HepG2 (cell line): ENCODE results near the gene CCDC82. TPM values are rescaled to one million over a fixed set of nuclear protein-coding genes. Genes with fewer than 3 reads are reported as not detected.

Source experiments
- ATF7 ChIP-seq, 2 experiments: fragments of 450-650 bp in 1 of 2; sonication (generic) in 1 of 2; formaldehyde crosslinking in 1 of 2; IDR thresholded peaks; 2 replicates each; pipeline versions ENCODE4 v1.4.0 to v1.6.1; 2016 to 2020; ENCODE audit warnings: antibody characterized with exemption in 1 of 2, mild to moderate bottlenecking in 1 of 2, missing genetic modification reagents in 1 of 2
- YEATS2 ChIP-seq: sonication (generic); formaldehyde crosslinking; IDR thresholded peaks from 2 replicates; pipeline ENCODE4 v1.4.0; 2020; ENCODE audit warnings: missing genetic modification reagents, borderline replicate concordance
- YY1 ChIP-seq: IDR thresholded peaks from 2 replicates; pipeline ENCODE4 v1.6.1; 2011; ENCODE audit warnings: low read length, low read depth, moderate library complexity, mild to moderate bottlenecking; ENCODE audit not compliant: insufficient read depth, insufficient replicate concordance
- ZNF547 ChIP-seq: sonication (generic); formaldehyde crosslinking; IDR thresholded peaks from 2 replicates; pipeline ENCODE4 v1.5.1; 2020; ENCODE audit warnings: mild to moderate bottlenecking, missing genetic modification reagents
- ZNF891 ChIP-seq: sonication (generic); formaldehyde crosslinking; IDR thresholded peaks from 2 replicates; pipeline ENCODE4 v1.5.0; 2020; ENCODE audit warnings: mild to moderate bottlenecking, missing genetic modification reagents
- polyA plus RNA-seq, 8 experiments: library from polyadenylated mRNA; depleted of rRNA in 3 of 8; stranded (reverse) in 7 of 8; unstranded in 1 of 8; fragments of >200 nt; fragmentation: Illumina TruSeq in 4 of 8; extraction: Trizol in 4 of 8; gene quantifications; 2 replicates each; pipeline versions ENCODE4 v1.2.1 to v1.2.3, GENCODE V29; 2011 to 2016; ENCODE audit warnings: low read depth in 4 of 8, missing spikeins in 1 of 8, mixed read lengths in 1 of 8; ENCODE audit not compliant: insufficient read depth in 1 of 8
- total RNA-seq, 5 experiments: library from RNA; depleted of rRNA; stranded (reverse); fragments of >200 nt; fragmentation: Illumina TruSeq; extraction: Trizol; gene quantifications; 2 replicates each; pipeline ENCODE4 v1.2.3, GENCODE V29; 2016; ENCODE audit warnings: low read depth in 1 of 5
- TF ChIP-seq, protein P1 (sequence below): sonication (generic); formaldehyde crosslinking; IDR thresholded peaks from 2 replicates; pipeline ENCODE4 v1.8.0; 2022; ENCODE audit warnings: mild to moderate bottlenecking, missing genetic modification reagents
- TF ChIP-seq, protein P2 (sequence below): sonication (generic); formaldehyde crosslinking; IDR thresholded peaks from 2 replicates; pipeline ENCODE4 v1.8.1; 2023; ENCODE audit warnings: mild to moderate bottlenecking, missing genetic modification reagents
- TF ChIP-seq, protein P3 (sequence below): sonication (generic); formaldehyde crosslinking; IDR thresholded peaks from 2 replicates; pipeline ENCODE4 v1.9.0; 2021; ENCODE audit warnings: missing genetic modification reagents, borderline replicate concordance
- TF ChIP-seq, protein P4 (sequence below): sonication (generic); formaldehyde crosslinking; IDR thresholded peaks from 2 replicates; pipeline ENCODE4 v1.5.0; 2020; ENCODE audit warnings: missing genetic modification reagents, mild to moderate bottlenecking, borderline replicate concordance
- TF ChIP-seq, protein P5 (sequence below): sonication (generic); formaldehyde crosslinking; IDR thresholded peaks from 2 replicates; pipeline ENCODE4 v1.9.0; 2021; ENCODE audit warnings: missing genetic modification reagents, borderline replicate concordance
- TF ChIP-seq, protein P6 (sequence below), 2 experiments: IDR thresholded peaks; 2 replicates each; pipeline ENCODE4 v1.6.1; 2011 to 2012; ENCODE audit warnings: low read length in 2 of 2, borderline replicate concordance in 1 of 2, low read depth in 1 of 2, mild to moderate bottlenecking in 1 of 2, moderate library complexity in 1 of 2
- TF ChIP-seq, protein P7 (sequence below): sonication (generic); formaldehyde crosslinking; IDR thresholded peaks from 2 replicates; pipeline ENCODE4 v1.4.0; 2020; ENCODE audit warnings: missing genetic modification reagents, borderline replicate concordance

Gene CCDC82
- total and polyA plus RNA-seq, 2 of the 13 experiments (the other 11 are each of a cell fraction or from before 2014, with no cell fraction given) = 19.7 to 25.7 TPM

DNA sequence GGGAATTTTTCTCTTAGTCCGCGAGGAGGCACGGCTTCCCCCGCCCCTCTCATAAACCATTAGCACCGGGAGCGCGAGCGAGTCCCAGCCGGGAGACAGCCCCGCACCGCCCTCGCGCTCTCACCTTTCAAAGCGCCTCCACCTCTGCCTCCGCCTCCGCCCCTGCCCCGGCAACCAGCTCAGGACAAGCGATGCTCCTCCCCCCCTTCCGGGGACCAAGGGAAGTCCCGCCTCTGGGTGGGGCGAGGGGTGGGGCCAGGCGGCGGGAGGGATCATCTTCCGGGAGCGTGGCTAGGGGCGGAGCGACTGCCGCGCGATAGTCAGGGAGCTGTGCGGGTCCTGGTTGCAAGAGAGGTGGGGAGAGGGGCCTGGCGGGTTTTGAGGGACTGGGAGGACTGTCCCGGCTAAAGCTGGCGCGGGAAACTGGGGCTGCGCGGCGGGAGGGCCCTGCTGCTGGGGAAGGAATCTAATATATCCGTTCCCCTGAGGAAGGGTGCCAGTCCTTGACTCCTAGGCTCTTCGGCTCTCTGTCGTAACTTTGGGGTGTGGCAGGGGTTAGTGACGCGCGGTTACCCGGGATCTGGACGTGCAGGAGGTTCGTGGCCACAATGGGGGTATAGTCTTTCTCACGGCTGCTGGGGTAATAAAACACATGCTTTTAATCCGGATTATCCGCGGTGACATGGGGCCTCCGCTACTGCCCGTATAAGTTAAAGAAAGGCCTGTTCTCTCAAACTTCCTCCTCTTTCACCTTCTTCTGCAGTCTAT, at the start of gene CCDC82, which contains the start of gene JRKL (continued):
- TF ChIP-seq, protein P1, sequence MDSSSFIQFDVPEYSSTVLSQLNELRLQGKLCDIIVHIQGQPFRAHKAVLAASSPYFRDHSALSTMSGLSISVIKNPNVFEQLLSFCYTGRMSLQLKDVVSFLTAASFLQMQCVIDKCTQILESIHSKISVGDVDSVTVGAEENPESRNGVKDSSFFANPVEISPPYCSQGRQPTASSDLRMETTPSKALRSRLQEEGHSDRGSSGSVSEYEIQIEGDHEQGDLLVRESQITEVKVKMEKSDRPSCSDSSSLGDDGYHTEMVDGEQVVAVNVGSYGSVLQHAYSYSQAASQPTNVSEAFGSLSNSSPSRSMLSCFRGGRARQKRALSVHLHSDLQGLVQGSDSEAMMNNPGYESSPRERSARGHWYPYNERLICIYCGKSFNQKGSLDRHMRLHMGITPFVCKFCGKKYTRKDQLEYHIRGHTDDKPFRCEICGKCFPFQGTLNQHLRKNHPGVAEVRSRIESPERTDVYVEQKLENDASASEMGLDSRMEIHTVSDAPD (CRISPR knock-in tag) = no peak
- TF ChIP-seq, protein P2, sequence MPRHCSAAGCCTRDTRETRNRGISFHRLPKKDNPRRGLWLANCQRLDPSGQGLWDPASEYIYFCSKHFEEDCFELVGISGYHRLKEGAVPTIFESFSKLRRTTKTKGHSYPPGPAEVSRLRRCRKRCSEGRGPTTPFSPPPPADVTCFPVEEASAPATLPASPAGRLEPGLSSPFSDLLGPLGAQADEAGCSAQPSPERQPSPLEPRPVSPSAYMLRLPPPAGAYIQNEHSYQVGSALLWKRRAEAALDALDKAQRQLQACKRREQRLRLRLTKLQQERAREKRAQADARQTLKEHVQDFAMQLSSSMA = no peak; the same call in 1 of the 2 replicates
- TF ChIP-seq YY1 (peak; percentile 43), YEATS2 (peak; percentile 74; the same call in 1 of the 2 replicates), ZNF891 (CRISPR knock-in tag) (peak; percentile 42; the same call in 1 of the 2 replicates), ATF7 (IDR thresholded peaks at IDR 0.05) (no peak), ATF7 (CRISPR knock-in tag; IDR thresholded peaks at IDR 0.05) (peak; percentile 41; the same call in 1 of the 2 replicates), ZNF547 (CRISPR knock-in tag) (peak; percentile 51)
- TF ChIP-seq, protein P3, sequence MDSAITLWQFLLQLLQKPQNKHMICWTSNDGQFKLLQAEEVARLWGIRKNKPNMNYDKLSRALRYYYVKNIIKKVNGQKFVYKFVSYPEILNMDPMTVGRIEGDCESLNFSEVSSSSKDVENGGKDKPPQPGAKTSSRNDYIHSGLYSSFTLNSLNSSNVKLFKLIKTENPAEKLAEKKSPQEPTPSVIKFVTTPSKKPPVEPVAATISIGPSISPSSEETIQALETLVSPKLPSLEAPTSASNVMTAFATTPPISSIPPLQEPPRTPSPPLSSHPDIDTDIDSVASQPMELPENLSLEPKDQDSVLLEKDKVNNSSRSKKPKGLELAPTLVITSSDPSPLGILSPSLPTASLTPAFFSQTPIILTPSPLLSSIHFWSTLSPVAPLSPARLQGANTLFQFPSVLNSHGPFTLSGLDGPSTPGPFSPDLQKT (CRISPR knock-in tag) = no peak
- TF ChIP-seq, protein P4, sequence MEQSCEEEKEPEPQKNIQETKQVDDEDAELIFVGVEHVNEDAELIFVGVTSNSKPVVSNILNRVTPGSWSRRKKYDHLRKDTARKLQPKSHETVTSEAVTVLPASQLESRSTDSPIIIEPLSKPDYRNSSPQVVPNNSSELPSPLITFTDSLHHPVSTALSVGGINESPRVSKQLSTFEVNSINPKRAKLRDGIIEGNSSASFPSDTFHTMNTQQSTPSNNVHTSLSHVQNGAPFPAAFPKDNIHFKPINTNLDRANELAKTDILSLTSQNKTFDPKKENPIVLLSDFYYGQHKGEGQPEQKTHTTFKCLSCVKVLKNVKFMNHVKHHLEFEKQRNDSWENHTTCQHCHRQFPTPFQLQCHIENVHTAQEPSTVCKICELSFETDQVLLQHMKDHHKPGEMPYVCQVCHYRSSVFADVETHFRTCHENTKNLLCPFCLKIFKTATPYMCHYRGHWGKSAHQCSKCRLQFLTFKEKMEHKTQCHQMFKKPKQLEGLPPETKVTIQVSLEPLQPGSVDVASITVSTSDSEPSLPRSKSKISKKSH (CRISPR knock-in tag) = peak; percentile 54; the same call in 1 of the 2 replicates
- TF ChIP-seq, protein P5, sequence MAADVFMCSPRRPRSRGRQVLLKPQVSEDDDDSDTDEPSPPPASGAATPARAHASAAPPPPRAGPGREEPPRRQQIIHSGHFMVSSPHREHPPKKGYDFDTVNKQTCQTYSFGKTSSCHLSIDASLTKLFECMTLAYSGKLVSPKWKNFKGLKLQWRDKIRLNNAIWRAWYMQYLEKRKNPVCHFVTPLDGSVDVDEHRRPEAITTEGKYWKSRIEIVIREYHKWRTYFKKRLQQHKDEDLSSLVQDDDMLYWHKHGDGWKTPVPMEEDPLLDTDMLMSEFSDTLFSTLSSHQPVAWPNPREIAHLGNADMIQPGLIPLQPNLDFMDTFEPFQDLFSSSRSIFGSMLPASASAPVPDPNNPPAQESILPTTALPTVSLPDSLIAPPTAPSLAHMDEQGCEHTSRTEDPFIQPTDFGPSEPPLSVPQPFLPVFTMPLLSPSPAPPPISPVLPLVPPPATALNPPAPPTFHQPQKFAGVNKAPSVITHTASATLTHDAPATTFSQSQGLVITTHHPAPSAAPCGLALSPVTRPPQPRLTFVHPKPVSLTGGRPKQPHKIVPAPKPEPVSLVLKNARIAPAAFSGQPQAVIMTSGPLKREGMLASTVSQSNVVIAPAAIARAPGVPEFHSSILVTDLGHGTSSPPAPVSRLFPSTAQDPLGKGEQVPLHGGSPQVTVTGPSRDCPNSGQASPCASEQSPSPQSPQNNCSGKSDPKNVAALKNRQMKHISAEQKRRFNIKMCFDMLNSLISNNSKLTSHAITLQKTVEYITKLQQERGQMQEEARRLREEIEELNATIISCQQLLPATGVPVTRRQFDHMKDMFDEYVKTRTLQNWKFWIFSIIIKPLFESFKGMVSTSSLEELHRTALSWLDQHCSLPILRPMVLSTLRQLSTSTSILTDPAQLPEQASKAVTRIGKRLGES (CRISPR knock-in tag) = 0 out of 2 replicates have a peak, but pooled peaks have one; percentile 56
- TF ChIP-seq, protein P6, sequence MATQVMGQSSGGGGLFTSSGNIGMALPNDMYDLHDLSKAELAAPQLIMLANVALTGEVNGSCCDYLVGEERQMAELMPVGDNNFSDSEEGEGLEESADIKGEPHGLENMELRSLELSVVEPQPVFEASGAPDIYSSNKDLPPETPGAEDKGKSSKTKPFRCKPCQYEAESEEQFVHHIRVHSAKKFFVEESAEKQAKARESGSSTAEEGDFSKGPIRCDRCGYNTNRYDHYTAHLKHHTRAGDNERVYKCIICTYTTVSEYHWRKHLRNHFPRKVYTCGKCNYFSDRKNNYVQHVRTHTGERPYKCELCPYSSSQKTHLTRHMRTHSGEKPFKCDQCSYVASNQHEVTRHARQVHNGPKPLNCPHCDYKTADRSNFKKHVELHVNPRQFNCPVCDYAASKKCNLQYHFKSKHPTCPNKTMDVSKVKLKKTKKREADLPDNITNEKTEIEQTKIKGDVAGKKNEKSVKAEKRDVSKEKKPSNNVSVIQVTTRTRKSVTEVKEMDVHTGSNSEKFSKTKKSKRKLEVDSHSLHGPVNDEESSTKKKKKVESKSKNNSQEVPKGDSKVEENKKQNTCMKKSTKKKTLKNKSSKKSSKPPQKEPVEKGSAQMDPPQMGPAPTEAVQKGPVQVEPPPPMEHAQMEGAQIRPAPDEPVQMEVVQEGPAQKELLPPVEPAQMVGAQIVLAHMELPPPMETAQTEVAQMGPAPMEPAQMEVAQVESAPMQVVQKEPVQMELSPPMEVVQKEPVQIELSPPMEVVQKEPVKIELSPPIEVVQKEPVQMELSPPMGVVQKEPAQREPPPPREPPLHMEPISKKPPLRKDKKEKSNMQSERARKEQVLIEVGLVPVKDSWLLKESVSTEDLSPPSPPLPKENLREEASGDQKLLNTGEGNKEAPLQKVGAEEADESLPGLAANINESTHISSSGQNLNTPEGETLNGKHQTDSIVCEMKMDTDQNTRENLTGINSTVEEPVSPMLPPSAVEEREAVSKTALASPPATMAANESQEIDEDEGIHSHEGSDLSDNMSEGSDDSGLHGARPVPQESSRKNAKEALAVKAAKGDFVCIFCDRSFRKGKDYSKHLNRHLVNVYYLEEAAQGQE (IDR thresholded peaks at IDR 0.05; ENCODE audit: borderline replicate concordance in 1 of 2, low read depth in 1 of 2, low read length in 2 of 2) = peak in 1 of 2 experiments; percentile 21; a peak in 1 of 4 replicates
- TF ChIP-seq, protein P7, sequence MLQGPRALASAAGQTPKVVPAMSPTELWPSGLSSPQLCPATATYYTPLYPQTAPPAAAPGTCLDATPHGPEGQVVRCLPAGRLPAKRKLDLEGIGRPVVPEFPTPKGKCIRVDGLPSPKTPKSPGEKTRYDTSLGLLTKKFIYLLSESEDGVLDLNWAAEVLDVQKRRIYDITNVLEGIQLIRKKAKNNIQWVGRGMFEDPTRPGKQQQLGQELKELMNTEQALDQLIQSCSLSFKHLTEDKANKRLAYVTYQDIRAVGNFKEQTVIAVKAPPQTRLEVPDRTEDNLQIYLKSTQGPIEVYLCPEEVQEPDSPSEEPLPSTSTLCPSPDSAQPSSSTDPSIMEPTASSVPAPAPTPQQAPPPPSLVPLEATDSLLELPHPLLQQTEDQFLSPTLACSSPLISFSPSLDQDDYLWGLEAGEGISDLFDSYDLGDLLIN = 0 out of 2 replicates have a peak, but pooled peaks have one; percentile 46
